HCT116 (cell line): ENCODE data around the gene SBF2.
"Not testable (repeated sequence)": the region's sequence is repeated elsewhere in the genome, so short reads cannot be mapped to it uniquely, and the experiment has no call there.

Experiments
- POLR2A ChIP-seq: IDR thresholded peaks from 2 replicates; pipeline ENCODE4 v1.7.0; 2011; ENCODE audit warnings: borderline replicate concordance; ENCODE audit not compliant: insufficient read depth, insufficient read length; ENCODE audit errors: extremely low read depth
- POLR2AphosphoS5 ChIP-seq: IDR thresholded peaks from 2 replicates; pipeline ENCODE4 v1.6.1; 2011; ENCODE audit warnings: mild to moderate bottlenecking, low read depth, low read length, moderate library complexity
- SIN3A ChIP-seq: IDR thresholded peaks from 2 replicates; pipeline ENCODE4 v1.6.1; 2012; ENCODE audit warnings: low read depth
- ZNF274 ChIP-seq: fragments of 200-500 bp; sonication (Bioruptor generic); IDR thresholded peaks from 2 replicates; pipeline ENCODE4 v1.6.1; 2014; ENCODE audit warnings: mild to moderate bottlenecking, low read depth, low read length, inconsistent platforms
- TF ChIP-seq, protein P1 (sequence below), 3 experiments: fragments of 200-600 bp in 1 of 3; sonication (generic) in 1 of 3; IDR thresholded peaks in 2 of 3; conservative IDR thresholded peaks in 1 of 3; 2 replicates each; pipeline ENCODE4 v1.5.1; 2012 to 2017; ENCODE audit warnings: low read depth in 2 of 3, low read length in 2 of 3, antibody characterized with exemption in 1 of 3, borderline replicate concordance in 1 of 3, control low read depth in 1 of 3, mild to moderate bottlenecking in 1 of 3, mixed read lengths in 1 of 3, mixed run types in 1 of 3, moderate library complexity in 1 of 3; ENCODE audit not compliant: insufficient read depth in 1 of 3

DNA sequence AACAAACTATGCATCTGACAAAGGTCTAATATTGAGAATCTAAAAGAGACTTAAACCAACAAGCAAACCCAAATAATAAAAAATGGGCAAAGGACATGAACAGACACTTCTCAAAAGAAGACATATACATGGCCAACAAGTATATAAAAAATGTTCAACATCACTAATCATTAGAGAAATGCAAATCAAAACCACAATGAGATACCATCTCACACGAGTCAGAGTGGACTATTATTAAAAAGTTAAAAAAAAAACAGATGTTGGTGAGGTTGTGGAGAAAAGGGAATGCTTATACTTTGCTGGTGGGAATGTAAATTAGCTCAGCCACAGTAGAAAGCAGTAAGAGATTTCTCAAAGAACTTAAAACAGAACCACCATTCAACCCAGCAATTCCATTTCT is 348.3 kb downstream of the SBF2 start:
- TF ChIP-seq POLR2A, SIN3A, POLR2AphosphoS5, ZNF274: not testable (repeated sequence)
- TF ChIP-seq, protein P1, sequence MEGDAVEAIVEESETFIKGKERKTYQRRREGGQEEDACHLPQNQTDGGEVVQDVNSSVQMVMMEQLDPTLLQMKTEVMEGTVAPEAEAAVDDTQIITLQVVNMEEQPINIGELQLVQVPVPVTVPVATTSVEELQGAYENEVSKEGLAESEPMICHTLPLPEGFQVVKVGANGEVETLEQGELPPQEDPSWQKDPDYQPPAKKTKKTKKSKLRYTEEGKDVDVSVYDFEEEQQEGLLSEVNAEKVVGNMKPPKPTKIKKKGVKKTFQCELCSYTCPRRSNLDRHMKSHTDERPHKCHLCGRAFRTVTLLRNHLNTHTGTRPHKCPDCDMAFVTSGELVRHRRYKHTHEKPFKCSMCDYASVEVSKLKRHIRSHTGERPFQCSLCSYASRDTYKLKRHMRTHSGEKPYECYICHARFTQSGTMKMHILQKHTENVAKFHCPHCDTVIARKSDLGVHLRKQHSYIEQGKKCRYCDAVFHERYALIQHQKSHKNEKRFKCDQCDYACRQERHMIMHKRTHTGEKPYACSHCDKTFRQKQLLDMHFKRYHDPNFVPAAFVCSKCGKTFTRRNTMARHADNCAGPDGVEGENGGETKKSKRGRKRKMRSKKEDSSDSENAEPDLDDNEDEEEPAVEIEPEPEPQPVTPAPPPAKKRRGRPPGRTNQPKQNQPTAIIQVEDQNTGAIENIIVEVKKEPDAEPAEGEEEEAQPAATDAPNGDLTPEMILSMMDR (IDR thresholded peaks at IDR 0.05 in 2 of 3, conservative IDR thresholded peaks at IDR 0.05 in 1 of 3; ENCODE audit: borderline replicate concordance in 1 of 3, insufficient read depth in 1 of 3, low read depth in 2 of 3, low read length in 2 of 3) = not testable (repeated sequence)
